LHCN-M2 (cell line): ENCODE measurements around the gene EPB41L1. TPM values are rescaled to one million over a fixed set of nuclear protein-coding genes. Genes with fewer than 3 reads are reported as not detected.

Source experiments
- DNase-seq: peaks from one replicate; pipeline ENCODE4 v3.0.0-alpha.2; 2012; ENCODE audit warnings: low read depth
- total RNA-seq: library from RNA; depleted of rRNA; stranded (reverse); fragments of >200 nt; gene quantifications from 2 replicates; pipeline ENCODE4 v1.2.3, GENCODE V29; 2014

Gene EPB41L1
- total RNA-seq, 1 experiment from 2014 or later, result 12.1 TPM

DNA sequence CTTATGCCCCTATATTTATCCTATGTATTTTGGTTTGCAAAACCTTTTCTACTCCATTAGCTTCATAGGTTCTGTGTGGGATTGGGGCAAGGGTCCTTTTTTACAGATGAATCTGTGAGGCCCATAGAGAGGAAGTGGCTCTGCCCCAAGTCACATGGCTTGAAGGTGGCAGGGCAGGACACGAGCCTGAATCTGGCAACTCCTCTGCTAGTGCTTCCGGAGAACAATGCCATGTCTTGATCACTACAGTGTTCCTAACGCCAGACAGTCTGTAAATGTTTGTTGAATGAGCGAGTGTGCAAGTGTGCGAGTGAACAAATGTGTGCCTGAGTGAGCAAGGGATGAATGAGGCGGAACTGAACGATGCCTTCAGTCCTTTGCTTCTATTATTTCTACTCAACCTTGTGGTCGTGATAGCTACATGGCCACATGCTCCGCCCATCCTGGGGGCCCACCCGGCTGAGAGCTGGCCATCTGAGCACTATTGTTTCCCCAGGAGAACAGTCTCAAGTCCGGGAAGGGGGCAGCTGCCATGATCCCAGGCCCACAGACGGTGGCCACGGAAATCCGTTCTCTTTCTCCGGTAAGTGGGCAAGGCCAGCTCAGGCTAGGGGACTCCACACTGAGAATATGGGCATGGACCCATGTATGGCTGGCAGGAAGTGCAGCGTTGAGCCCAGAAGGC lies 64.0 kb downstream of the EPB41L1 start:
- no peak for DNase-seq

DNA sequence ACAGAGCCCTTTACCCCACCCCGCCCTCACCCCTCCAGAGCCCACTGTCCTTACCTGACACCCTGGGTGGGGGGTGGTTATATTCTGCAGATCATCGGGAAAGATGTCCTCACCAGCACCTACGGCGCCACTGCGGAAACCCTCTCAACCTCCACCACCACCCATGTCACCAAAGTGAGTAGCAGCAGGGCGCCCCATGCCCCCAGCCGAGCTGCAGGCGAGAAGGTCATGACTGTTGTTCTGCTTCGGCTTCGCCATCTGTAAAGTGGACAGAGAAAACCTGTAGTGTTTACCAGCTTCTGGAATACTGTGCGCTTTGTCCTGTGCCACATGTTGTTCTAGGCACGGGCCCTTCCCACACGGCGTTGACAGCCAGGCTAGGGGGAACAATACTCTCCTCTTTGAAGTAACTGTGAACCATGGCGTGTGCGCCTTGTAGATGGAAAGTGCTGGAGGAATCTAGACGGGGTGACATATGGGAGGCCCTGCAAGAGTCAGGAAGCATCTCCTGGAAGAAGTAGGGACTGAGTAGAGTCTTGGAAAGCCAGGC lies 65.2 kb downstream of the EPB41L1 start:
- DNase-seq, result no peak

DNA sequence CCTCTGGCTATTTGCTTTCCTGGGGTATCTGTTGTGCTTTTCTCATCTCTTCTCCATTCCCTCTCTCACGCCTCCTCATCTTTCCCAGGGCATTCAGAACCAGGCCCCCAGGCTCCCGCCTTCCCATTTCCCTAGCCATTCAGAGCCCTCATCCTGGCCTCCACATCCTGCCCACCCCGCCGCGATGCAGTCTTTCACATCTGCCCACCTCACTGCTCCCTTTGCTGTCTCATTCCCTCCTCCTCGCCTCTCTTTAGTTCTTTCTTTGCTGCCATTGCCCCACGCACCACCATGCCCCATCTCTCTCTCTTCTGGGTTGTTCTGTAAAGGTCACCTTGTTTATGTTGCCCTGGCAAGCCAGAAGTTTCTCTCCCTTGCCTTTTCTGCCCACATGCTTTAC lies 71.1 kb downstream of the EPB41L1 start:
- DNase-seq, result no peak

DNA sequence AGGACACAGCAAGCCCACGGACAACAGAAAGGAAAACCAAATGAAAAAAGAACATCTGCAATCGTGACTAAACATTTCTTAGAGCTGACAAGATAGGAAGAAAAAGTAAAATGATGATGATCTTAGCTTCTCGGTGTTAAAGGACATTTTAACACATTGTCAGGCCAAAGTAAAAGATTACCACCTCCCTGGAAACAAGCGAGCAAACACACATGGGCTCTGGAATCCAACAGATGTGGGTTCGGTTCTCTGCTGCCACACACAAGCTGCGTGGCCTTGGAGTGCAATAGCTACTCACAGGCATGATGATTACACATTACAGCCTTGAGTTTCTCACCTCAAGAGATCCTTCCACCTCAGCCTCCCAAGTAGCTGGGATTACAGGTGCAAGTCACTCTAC lies 74.2 kb downstream of the EPB41L1 start:
- DNase-seq, result no peak

DNA sequence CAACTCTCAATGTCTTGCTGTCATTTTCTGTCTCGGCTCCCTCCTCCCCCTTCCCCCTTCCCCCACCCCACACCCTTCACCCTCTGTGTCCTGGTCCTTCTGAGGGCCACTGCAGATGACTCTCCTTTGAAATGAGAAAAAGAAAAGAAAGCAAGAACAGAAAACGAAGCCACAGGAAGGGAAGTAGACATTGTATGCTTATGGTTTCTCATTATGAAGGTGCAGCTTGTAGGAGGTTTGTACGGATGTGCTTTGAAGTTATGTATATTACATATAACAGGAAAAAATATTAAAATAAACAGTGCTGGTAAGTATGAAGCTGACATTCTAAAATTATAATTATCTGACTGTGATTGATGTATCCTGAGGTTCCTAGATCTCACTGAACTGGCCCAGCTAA lies 75.5 kb downstream of the EPB41L1 start:
- DNase-seq, result no peak

DNA sequence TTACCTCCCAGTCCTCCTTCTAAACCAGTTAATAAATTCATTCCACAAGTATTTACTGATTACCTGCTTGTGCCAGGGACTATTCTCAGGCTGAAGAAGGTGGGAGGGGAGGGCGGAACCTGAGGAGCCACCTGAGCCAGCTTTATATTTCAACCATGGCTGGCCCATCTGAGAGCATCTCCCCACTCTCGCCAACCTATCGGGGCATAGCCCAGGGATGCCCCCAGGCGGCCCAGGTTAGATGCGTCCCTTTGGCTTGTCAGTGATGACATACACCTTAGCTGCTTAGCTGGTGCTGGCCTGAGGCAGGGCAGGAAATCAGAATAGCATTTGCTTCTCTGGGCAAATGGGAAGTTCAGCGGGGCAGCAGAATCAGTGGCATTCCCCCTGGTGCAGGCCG lies 76.8 kb downstream of the EPB41L1 start:
- DNase-seq, result no peak

DNA sequence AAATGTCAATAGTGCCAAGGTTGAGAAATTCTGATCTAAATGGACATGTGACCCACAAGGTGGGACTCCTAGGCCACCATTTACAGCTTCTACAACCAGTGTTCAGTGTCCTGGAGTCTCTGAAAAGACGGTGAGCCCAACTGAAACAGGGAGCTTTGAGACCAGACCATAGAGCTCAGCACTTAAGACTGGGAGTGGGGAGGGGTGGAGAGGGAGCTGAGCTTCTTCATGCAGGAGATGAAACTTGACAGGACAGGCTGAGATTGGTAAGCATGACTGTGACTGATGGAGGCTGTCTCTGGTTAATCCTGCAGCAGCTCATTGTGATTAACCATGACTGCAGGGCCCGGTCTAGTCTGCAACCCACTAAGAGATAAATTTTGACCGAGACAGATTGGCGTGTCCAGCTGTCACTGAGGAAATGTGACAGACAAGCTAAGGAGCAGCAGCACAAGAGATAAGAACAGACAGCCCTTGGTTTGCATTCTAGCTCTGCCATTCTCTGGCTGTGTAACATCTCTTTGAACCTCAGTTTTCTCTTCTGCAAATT lies 80.3 kb downstream of the EPB41L1 start:
- DNase-seq, result no peak

DNA sequence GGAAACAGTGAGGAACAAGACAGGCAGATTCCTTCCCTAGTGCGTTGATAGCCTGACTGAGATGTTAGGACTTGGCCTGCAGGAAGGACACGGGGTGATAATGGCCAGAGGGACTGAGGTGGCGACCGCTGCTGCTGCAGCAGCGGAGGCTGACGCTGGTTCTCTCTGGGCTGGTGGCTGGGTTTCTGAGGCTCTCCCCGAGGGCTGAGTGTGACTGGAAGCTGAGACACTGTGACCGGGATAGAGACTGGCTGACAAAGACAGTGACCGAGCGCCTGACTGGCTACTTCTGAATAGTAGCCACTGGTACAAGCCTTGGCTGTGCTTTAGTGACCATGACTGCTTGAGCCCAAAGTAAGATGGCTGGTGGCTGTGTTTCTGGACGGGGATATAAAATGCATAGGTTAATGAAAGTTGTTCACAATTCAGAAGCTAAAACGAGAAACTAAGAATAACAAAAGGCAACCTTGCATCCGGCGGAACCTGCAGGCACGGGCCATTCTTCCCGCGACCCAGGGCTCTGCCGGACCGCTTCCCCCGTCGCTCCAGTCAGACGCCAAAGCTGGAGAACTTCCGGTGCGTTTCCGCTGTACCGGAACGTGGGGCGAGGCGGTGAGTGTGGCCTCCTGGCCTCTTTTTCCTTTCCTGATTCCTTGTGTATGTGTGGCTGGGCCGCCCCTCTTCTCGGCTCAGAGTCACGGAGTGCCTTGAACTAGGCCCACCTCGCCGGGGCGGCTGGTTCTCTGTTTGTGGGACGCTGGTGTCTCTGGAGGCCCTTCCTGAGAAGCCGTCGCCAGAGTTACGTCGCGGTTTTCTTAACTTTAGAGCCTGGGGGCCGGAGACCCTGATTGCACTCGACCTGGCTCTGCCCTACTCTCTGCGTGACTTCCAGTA lies 81.6 kb downstream of the EPB41L1 start, which contains the start of gene AAR2:
AAR2 (plus strand) TSS at position 587 of the 894 bp plus-strand sequence. CDS start 3,391 bp downstream, outside the sequence.
- peak; percentile 73 for DNase-seq

DNA sequence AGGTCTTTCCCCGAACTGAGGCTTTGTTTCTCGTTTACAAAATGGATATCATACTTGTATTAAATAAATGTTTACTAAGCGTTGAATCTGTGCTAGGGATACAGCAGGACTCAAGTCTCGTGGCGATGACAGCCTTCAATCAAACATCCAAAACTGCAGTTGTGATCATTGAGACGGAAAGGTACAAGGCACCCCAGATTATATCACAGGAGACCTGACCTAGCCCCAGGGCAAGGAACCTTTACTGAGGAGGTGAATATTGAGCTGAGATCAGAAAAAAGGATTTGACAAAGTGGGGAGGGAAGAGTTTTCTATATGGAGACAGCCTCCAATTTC lies 82.2 kb downstream of the EPB41L1 start:
- no peak for DNase-seq

DNA sequence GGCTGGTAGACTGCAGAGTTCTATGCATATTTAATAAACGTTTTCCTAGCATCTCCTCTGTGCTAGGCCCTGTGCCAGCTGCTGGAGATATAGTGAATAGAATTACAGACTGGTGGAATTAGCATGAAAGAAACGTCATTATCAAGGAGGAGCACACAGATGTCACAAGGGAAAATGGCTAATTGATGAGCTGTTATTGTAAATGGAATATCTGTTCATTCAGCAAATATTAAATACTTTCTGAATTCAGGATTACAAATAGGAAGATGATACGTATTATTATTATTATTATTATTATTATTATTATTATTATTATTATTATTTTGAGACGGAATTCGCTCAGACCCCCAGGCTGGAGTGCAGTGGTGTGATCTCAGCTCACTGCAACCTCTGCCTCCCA lies 82.9 kb downstream of the EPB41L1 start:
- no peak for DNase-seq

DNA sequence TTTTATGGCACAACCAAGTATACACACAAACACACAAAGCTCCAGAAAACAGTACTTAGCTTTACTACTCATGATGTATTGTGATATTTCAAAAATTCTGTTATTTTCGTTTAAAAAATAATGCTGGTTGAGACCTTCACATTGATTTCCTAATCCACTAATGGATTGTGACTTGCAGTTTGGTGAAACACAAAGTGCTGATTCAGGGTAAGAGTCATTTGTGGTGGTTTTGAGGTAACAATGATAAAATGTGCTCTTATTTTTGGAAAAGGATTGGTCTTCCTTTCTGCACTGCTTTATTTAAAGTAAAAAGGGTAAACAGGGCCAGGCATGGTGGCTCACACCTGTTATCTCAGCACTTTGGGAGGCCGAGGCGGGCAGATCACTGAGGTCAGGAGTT lies 83.6 kb downstream of the EPB41L1 start:
- no peak for DNase-seq

DNA sequence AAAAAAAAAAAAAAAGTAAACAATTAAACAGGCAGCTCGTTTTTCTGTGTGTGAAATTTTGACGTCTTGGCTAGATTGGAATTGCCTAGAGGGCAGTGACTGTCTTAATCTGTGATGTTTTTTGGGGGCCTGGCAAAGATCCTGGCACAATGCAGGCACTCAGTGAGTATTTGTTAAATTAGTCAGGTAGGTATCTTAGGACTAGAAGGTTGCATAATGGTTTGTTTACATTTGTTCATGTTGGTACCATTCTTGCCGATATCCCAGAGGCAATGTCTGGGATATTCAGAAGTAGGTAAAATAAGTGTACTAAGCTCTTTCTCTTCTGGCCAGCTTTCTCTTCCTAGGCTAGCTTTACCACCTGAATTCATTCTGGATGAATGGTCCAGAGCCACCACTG lies 84.2 kb downstream of the EPB41L1 start:
- DNase-seq, result no peak

DNA sequence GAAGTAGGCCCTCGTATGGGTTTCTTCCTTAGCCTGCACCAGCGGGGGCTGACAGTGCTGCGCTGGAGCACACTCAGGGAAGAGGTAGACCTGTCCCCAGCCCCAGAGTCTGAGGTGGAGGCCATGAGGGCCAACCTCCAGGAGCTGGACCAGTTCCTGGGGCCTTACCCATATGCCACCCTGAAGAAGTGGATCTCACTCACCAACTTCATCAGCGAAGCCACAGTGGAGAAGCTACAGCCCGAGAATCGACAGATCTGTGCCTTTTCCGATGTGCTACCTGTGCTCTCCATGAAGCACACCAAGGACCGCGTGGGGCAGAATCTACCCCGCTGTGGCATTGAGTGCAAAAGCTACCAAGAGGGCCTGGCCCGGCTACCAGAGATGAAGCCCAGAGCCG lies 85.5 kb downstream of the EPB41L1 start:
- DNase-seq, result no peak

DNA sequence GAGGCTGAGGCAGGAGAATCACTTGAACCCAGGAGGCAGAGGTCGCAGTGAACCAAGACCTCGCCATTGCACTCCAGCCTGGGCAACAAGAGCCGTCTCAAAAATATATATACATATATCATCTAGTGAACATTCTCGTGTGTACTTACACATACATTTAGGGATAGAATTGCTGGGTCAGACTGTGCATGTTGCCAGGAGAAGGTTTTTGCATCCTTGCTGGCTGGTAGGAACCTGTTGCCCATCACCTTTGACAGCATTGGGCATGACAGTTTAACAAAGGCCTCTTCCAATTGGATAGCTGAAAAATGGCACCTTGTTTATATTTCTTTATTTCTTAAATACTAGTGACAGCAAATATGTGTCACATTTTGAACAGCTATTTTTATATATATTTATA lies 87.1 kb downstream of the EPB41L1 start:
- DNase-seq, result no peak

DNA sequence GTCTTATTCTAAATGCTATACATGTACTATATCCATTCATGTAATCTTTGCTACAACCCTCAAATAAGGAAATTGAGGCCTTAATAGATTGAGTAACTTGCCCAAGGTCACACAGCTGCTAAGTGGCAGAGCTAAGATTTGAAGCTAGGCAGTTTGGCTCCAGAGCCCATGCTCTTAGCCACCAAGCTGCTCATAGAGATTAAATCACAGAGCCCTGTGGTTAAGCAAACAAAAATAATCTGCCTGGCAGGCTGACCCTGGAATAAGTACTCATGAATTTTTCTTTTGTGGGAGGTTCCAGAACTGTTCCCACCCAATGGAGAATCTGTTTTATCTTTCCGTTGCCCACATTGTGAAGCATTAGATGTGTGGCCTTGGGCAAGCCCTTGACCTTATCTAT lies 89.2 kb downstream of the EPB41L1 start:
- no peak for DNase-seq

DNA sequence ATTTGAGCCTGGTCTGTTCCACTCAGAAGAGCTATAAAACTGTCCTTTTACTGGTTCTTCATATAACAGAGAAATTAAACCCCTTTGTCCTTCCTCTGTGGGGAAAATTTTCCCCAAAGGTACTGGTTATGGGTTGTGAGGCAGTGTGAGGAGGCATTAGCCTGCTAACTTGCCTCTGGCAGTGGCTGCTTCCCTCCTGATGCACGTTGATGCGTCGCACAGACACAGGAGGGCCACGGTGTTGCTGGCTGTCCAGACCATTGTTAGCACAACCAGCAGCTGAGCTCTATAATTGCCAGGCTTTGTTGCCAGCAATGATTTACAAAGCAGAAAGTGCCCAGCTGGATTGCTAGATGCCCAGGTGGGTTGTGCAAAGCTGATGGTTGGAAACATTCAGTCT lies 91.9 kb downstream of the EPB41L1 start:
- no peak for DNase-seq

DNA sequence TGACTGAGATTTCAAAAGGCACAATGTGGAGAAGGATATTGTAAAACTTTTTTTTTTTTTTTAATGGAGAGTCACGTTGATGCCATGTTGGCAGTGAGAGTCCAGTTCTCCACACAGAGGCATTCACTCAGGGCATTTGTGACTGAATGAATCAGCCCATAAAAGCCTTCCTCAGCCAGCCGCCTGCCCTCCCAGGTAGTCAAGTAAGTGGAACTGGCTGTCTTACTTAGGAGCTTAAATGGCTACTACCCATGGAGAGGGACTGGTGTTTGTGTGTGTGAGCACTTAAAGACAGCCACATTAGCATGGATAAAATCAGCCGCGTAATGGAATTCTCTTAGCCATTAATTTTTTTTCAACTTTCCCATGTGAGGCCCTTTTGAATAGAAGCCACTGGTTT lies 94.3 kb downstream of the EPB41L1 start:
- no peak for DNase-seq

DNA sequence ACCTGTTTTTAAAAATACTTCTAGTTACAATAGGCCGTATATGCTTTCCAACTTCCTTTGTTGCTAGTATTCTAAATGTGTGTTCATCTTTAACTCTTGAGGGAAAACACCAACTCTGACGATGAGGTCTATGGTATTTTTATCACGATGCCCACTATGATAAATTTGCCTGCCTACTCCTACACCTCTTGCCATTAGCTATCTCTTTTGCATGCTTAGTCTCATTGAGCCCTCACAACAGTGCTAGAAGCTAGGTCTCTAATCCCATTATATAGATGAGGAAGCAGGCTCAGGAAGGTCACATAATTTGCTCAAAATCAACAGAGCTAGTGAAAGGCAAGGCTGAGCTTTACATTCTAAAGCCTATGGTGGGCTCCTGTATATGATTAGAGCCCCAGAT lies 94.9 kb downstream of the EPB41L1 start:
- no peak for DNase-seq

DNA sequence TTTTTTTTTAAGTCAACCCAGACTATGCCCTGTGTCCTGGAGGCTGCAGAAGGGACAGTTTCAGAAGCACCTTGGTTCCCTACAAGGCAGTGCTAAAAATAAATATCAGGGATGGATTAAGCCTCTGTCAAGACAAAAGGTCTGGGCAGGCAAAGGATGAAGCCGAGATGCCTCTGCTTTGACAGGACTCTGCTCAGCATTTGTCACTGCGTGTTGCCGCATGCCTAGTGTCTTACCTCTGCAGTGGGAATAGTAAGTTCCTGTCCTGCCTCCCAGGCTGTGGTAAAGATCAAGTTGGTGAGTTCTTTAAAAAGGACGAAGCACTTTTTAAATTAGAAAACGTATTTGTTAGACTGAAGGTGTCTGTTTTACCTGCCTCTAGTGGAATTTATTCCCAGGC lies 96.9 kb downstream of the EPB41L1 start:
- no peak for DNase-seq

DNA sequence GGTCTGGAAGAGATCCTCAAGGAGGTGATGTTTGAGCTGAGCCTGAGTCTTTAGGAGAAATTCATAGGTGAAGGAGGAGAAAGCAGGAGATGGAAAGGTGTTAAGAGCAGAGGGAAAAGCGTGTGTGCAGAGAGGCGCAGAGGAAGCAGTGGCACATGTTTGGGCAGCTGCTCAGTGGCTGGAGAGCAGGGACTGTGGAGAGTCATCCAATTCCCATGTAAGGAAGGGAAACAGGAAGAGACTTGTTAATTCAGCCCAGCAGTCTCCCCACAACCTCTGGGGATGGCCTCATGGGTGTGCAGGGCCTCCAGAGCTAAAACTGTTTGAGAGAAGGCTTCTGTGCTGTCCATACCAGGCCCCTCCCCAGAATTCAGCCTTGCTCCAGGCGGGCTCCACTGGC lies 98.0 kb downstream of the EPB41L1 start:
- DNase-seq, result no peak

DNA sequence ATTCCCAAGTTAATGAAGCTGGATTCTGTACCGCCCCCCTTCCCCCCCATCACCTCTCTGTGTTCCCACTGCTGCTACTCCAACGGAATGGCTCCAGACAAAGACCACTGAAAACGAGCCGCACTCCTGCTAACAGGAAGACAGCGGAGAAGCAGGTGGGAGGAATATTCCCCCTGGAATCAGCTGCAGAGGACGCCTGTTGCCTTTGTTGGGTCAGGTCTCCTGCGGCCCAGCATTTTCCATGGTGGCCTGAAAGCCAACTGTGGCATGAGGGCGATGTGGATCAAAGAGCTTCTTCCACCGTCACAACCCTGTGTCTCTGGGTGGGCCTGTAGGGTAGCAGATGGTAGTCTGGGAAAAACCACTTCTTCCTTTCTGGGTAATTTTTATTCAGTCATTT lies 98.5 kb downstream of the EPB41L1 start:
- no peak for DNase-seq

DNA sequence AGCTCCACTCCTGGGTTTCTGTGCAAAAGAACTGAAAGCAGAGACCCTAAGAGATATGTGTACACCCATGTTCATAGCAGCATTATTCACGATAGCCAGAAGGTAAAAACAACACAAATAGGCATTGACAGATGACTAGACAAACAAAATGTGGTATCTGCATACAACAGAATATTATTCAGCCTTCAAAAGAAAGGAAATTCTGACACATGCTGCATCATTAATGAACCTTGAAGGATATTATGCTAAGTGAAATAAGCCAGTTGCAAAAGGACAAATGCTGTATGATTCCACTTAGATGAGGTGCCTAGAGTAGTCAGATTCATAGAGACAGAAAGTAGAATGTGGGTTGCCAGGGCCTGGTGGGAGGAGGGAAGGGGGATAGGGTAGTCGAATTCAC lies 99.5 kb downstream of the EPB41L1 start:
- DNase-seq, result no peak

DNA sequence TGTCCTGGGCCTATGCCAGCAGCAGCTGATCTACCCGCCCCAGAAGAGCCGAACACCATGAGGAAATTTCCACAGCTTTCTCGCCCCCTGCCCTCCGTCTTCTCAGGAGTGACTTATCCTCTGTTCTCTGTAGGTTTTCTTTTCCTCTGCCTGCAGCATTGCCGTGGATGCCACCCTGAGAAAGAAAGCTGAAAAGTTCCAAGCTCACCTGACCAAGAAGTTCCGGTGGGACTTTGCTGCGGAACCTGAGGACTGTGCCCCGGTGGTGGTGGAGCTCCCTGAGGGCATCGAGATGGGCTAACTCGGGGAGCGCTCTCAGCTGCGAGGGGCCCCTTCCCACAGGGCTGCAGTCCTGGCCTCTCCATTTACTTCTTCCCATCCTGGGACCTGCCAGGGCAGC lies 100.9 kb downstream of the EPB41L1 start:
- DNase-seq, result no peak
